Suprapubic skin (tissue), 4 donors: ENCODE measurements around the gene PARPBP. TPM values are rescaled to one million over a fixed set of nuclear protein-coding genes. Genes with fewer than 3 reads are reported as not detected.

Experiments used
- DNase-seq, 2 donors: peaks; one replicate each; pipeline ENCODE4 v3.0.0-alpha.2; 2019; ENCODE audit warnings: low spot score in 2 of 2
- H3K27ac ChIP-seq: fragments of 200-600 bp; sonication (generic); one replicate; pipeline ENCODE4 v1.5.1; 2019
- H3K27me3 ChIP-seq: fragments of 200-600 bp; sonication (generic); one replicate; pipeline ENCODE4 v1.5.1; 2019
- H3K36me3 ChIP-seq: fragments of 200-600 bp; sonication (generic); one replicate; pipeline ENCODE4 v1.5.1; 2019
- H3K4me1 ChIP-seq: fragments of 200-600 bp; sonication (generic); one replicate; pipeline ENCODE4 v1.5.1; 2019
- H3K4me3 ChIP-seq: fragments of 200-600 bp; sonication (generic); one replicate; pipeline ENCODE4 v1.5.1; 2019; ENCODE audit warnings: mild to moderate bottlenecking
- H3K9me3 ChIP-seq: fragments of 200-600 bp; sonication (generic); one replicate; pipeline ENCODE4 v1.5.1; 2019
- EP300 ChIP-seq: sonication (generic); formaldehyde crosslinking; IDR thresholded peaks from one replicate; pipeline ENCODE4 v1.6.1; 2017; ENCODE audit warnings: antibody characterized with exemption
- POLR2A ChIP-seq, 2 donors: fragments of 450-650 bp; IDR thresholded peaks; one replicate each; pipeline ENCODE4 v1.6.1; 2017; ENCODE audit warnings: antibody characterized with exemption in 2 of 2, mild to moderate bottlenecking in 2 of 2, moderate library complexity in 2 of 2
- POLR2AphosphoS5 ChIP-seq, 3 donors: sonication (generic); formaldehyde crosslinking; IDR thresholded peaks; one replicate each; pipeline ENCODE4 v1.6.1; 2017; ENCODE audit warnings: antibody characterized with exemption in 3 of 3
- WGBS: methylation state at CpG from one replicate; pipeline ENCODE4 v1.1.5; 2018; 5-methylcytosine and 5-hydroxymethylcytosine counted together
- total RNA-seq, 4 donors: library from RNA; depleted of rRNA; stranded (reverse); fragments of >200 nt; gene quantifications; one replicate each; pipeline ENCODE4 v1.1.0, GENCODE V29; 2016
- TF ChIP-seq, protein P1 (sequence below), 2 donors: fragments of 200-600 bp in 1 of 2; fragments of 450-650 bp in 1 of 2; sonication (generic) in 1 of 2; IDR thresholded peaks; one replicate each; pipeline ENCODE4 v1.5.1; 2016 to 2019; ENCODE audit warnings: antibody characterized with exemption in 2 of 2, mild to moderate bottlenecking in 1 of 2, moderate library complexity in 1 of 2

Gene PARPBP
- total RNA-seq, 4 donors from 2014 or later: 2.8 to 5.7 (median 4.0) TPM

GRCh38 chr12:102195826-102196225, 75.8 kb downstream of the PARPBP start:
- Histone ChIP-seq H3K27ac (no peak overlapping the region), H3K27me3 (no peaks in the 10 kb centered on the region), H3K9me3 (no peaks in the 10 kb centered on the region), H3K36me3 (no peaks in the 10 kb centered on the region), H3K4me1 (no peaks in the 10 kb centered on the region), H3K4me3 (no peak overlapping the region)
- 76% methylated on average over 4 of the region's 4 CpGs for whole genome bisulfite sequencing
- no peak for DNase-seq
- TF ChIP-seq, protein P1, sequence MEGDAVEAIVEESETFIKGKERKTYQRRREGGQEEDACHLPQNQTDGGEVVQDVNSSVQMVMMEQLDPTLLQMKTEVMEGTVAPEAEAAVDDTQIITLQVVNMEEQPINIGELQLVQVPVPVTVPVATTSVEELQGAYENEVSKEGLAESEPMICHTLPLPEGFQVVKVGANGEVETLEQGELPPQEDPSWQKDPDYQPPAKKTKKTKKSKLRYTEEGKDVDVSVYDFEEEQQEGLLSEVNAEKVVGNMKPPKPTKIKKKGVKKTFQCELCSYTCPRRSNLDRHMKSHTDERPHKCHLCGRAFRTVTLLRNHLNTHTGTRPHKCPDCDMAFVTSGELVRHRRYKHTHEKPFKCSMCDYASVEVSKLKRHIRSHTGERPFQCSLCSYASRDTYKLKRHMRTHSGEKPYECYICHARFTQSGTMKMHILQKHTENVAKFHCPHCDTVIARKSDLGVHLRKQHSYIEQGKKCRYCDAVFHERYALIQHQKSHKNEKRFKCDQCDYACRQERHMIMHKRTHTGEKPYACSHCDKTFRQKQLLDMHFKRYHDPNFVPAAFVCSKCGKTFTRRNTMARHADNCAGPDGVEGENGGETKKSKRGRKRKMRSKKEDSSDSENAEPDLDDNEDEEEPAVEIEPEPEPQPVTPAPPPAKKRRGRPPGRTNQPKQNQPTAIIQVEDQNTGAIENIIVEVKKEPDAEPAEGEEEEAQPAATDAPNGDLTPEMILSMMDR (IDR thresholded peaks at IDR 0.05): no peak
- TF ChIP-seq POLR2AphosphoS5 (IDR thresholded peaks at IDR 0.05) (no peak), EP300 (no peak), POLR2A (IDR thresholded peaks at IDR 0.05) (no peak)

DNA sequence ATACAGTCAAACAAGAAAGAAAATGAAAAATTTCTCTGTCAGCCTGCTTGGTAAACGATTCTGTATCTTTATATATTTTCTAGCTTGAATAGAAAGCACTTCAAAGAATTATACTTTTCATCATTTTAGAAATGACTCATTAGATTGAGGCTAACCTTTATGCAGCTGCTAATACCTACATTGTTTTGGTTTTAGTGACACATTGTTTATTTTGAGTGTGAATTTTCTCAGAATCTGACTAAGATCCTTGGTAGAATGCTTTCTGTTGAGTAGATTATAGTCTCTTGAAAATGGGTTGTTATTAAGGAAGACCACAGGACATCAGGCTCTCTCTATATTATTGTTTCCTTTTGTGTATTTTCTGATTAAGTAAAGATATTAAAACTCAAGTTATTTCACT, 77.8 kb downstream of the PARPBP start, which contains the start of gene PMCH:
Gene PMCH, minus strand, starts transcription at position 45 of the 400 bp plus-strand sequence. CDS start 63 bp downstream, outside the sequence.
- Histone ChIP-seq H3K27me3 (no peaks in the 10 kb centered on the region), H3K9me3 (no peaks in the 10 kb centered on the region), H3K36me3 (no peaks in the 10 kb centered on the region), H3K4me3 (no peak within 1 kb of the TSS), H3K27ac (no peak within 1 kb of the TSS), H3K4me1 (no peaks in the 10 kb centered on the region)
- WGBS: 79% methylated on average over 1 of the region's 1 CpG
- no peak for DNase-seq
- TF ChIP-seq POLR2A (IDR thresholded peaks at IDR 0.05) (no peak), POLR2AphosphoS5 (IDR thresholded peaks at IDR 0.05) (no peak), EP300 (no peak)
- TF ChIP-seq, protein P1 (IDR thresholded peaks at IDR 0.05): no peak

GRCh38 chr12:102201436-102202061, 81.6 kb downstream of the PARPBP start:
- H3K4me1 ChIP-seq: no peaks in the 10 kb centered on the region
- WGBS: 62% methylated on average over 3 of the region's 3 CpGs
- TF ChIP-seq POLR2AphosphoS5 (IDR thresholded peaks at IDR 0.05) (no peak), EP300 (no peak), POLR2A (IDR thresholded peaks at IDR 0.05) (no peak)
- TF ChIP-seq, protein P1 (IDR thresholded peaks at IDR 0.05): no peak
- H3K36me3 ChIP-seq: no peaks in the 10 kb centered on the region
- DNase-seq: no peak
- H3K27me3 ChIP-seq: no peaks in the 10 kb centered on the region
- H3K27ac ChIP-seq: no peak overlapping the region
- H3K4me3 ChIP-seq: no peak overlapping the region
- no peaks in the 10 kb centered on the region for H3K9me3 ChIP-seq

DNA sequence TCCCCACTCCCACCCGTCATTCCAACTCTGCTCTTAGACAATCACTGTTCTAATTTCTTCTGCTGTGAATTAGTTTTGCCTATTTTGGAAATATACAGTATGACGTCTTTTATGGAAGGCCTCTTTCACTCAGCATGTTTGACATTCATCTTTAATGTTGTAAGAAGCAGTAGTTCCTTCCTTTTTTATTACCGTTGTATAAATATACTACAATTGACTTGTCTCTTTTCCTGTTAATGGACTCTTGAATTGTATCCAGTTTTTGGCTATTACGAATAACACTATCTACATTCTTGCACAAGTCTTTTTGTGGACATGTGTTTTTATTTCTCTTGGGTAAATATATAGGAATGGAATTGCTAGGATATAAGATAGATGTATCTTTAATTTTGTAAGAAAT, 82.6 kb downstream of the PARPBP start:
- Histone ChIP-seq H3K4me3 (no peak overlapping the region), H3K4me1 (no peaks in the 10 kb centered on the region), H3K27ac (no peak overlapping the region), H3K9me3 (no peaks in the 10 kb centered on the region), H3K36me3 (no peaks in the 10 kb centered on the region), H3K27me3 (no peaks in the 10 kb centered on the region)
- no peak for DNase-seq
- TF ChIP-seq POLR2A (IDR thresholded peaks at IDR 0.05) (no peak), POLR2AphosphoS5 (IDR thresholded peaks at IDR 0.05) (no peak), EP300 (no peak)
- TF ChIP-seq, protein P1 (IDR thresholded peaks at IDR 0.05): no peak
- 83% methylated on average over 4 of the region's 4 CpGs for WGBS

DNA sequence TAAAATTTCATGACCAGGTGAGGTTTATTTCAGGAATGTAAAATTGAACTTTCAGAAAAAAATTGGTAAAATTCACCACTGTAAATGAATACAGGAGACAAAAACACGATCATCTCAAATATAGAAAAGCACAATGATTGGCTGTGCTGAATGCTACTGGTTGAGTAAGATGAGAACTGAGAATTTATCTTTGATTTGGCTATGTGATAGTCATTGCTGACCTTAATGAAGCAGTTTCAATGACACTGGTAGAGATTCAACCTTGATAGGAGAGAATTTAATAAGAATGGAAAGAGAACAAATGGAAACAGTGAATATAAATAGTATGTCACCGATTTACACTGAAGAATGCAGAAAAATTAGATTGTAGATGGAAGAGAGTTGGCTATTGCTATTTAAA, 84.0 kb downstream of the PARPBP start:
- H3K27ac ChIP-seq: no peak overlapping the region
- no peak for TF ChIP-seq POLR2A (IDR thresholded peaks at IDR 0.05)
- TF ChIP-seq EP300: no peak
- no peak for TF ChIP-seq POLR2AphosphoS5 (IDR thresholded peaks at IDR 0.05)
- TF ChIP-seq, protein P1 (IDR thresholded peaks at IDR 0.05): no peak
- no peak overlapping the region for H3K4me3 ChIP-seq
- H3K27me3 ChIP-seq: no peaks in the 10 kb centered on the region
- H3K9me3 ChIP-seq: peaks cover 7% of the 10 kb centered on the region
- H3K4me1 ChIP-seq: no peaks in the 10 kb centered on the region
- H3K36me3 ChIP-seq: no peaks in the 10 kb centered on the region
- DNase-seq: no peak
- WGBS: 95% methylated on average over 2 of the region's 2 CpGs
